GM12878 (cell line): ENCODE results near the gene KAZN. TPM values are rescaled to one million over a fixed set of nuclear protein-coding genes. Genes with fewer than 3 reads are reported as not detected.

ENCODE experiments used
- ATAC-seq: fragments of 200-7000 bp; cut with Tn5 transposase; 3 replicates; pipeline ENCODE4 v1.9.1; 2020; ENCODE audit warnings: mild to moderate bottlenecking, moderate library complexity
- BruUV-seq: library from RNA; stranded (reverse); fragments of 400-500 nt; replicated peaks from 2 replicates; lab custom pipeline; 2021; lab: Mats Ljungman, UMichigan
- CTCF ChIA-PET: fragments of 300-600 bp; sonication (Branson Sonifier 250); formaldehyde crosslinking; extraction: SDS; loops from one replicate; lab custom pipeline; 2021; ENCODE audit warnings: inconsistent platforms; lab: Yijun Ruan, JAX
- POLR2A ChIA-PET: fragments of 350-600 bp; formaldehyde crosslinking; extraction: SDS; loops from one replicate; lab custom pipeline; 2021; ENCODE audit warnings: inconsistent platforms; lab: Charles Lee
- RAD21 ChIA-PET: fragments of 300-600 bp; sonication (Branson Sonifier 250); formaldehyde crosslinking; loops from one replicate; lab custom pipeline; 2023; ENCODE audit warnings: antibody characterized with exemption; ENCODE audit not compliant: unreplicated experiment; lab: Charles Lee
- SMC1A ChIA-PET: fragments of 300-600 bp; sonication (Branson Sonifier 250); formaldehyde crosslinking; loops from one replicate; lab custom pipeline; 2023; ENCODE audit not compliant: unreplicated experiment, uncharacterized antibody; lab: Charles Lee
- DNase-seq: peaks from one replicate; pipeline ENCODE4 v3.0.0-alpha.2; 2011; ENCODE audit warnings: low read depth, low spot score
- FAIRE-seq: peaks from 3 replicates; lab custom pipeline; 2011; peaks lifted over from hg19 to GRCh38; lab: Jason Lieb, UNC
- H2AFZ ChIP-seq: 2 replicates; pipeline ENCODE4 v1.6.0; 2011; ENCODE audit warnings: low read depth, low read length, control low read depth; ENCODE audit not compliant: control insufficient read depth
- H3K27ac ChIP-seq: 2 replicates; pipeline ENCODE4 v1.5.1; 2011; ENCODE audit warnings: control low read depth; ENCODE audit not compliant: control insufficient read depth, insufficient read depth
- H3K27me3 ChIP-seq, 2 experiments: replicated peaks in 1 of 2; 2 replicates each; pipeline versions ENCODE4 v1.6.0 to v1.6.1; 2011; ENCODE audit warnings: low read length in 1 of 2; ENCODE audit not compliant: control insufficient read depth in 2 of 2, insufficient read depth in 2 of 2
- H3K36me3 ChIP-seq, 2 experiments: 2 replicates each; pipeline ENCODE4 v1.5.1; 2011; ENCODE audit warnings: low read length in 1 of 2; ENCODE audit not compliant: control insufficient read depth in 2 of 2, insufficient read depth in 2 of 2
- H3K4me1 ChIP-seq: 2 replicates; pipeline ENCODE4 v1.6.1; 2011; ENCODE audit warnings: mild to moderate bottlenecking, low read length, moderate library complexity, mixed read lengths; ENCODE audit not compliant: control insufficient read depth, insufficient read depth
- H3K4me2 ChIP-seq: 2 replicates; pipeline ENCODE4 v1.6.0; 2011; ENCODE audit warnings: control low read depth; ENCODE audit not compliant: control insufficient read depth, insufficient read depth
- H3K4me3 ChIP-seq: fragments of 200-600 bp; sonication (generic); 2 replicates; pipeline ENCODE4 v1.5.1; 2016
- H3K79me2 ChIP-seq: 2 replicates; pipeline ENCODE4 v1.6.0; 2011; ENCODE audit warnings: low read length; ENCODE audit not compliant: control insufficient read depth, insufficient read depth
- H3K9ac ChIP-seq: 2 replicates; pipeline ENCODE4 v1.8.0; 2011; ENCODE audit warnings: low read length, control low read depth, mixed read lengths; ENCODE audit not compliant: control insufficient read depth, insufficient read depth
- H3K9me3 ChIP-seq: replicated peaks from 3 replicates; pipeline ENCODE4 v1.5.1; 2011; ENCODE audit warnings: mild to moderate bottlenecking, low read length; ENCODE audit not compliant: control insufficient read depth, insufficient read depth
- H4K20me1 ChIP-seq: 2 replicates; pipeline ENCODE4 v1.6.0; 2011; ENCODE audit not compliant: control insufficient read depth, insufficient read depth
- ATF3 ChIP-seq: IDR thresholded peaks from 2 replicates; pipeline ENCODE4 v1.6.1; 2011; ENCODE audit warnings: low read depth, mild to moderate bottlenecking, low read length, moderate library complexity, borderline replicate concordance; ENCODE audit errors: extremely low read depth
- BCL11A ChIP-seq: IDR thresholded peaks from 2 replicates; pipeline ENCODE4 v1.6.1; 2011; ENCODE audit warnings: low read depth, low read length
- BRCA1 ChIP-seq: IDR thresholded peaks from 2 replicates; pipeline ENCODE4 v1.6.1; 2011; ENCODE audit warnings: low read depth, low read length, improper control_type of control experiment
- CHD2 ChIP-seq: IDR thresholded peaks from 2 replicates; pipeline ENCODE4 v1.6.1; 2011; ENCODE audit warnings: low read depth, low read length, improper control_type of control experiment, borderline replicate concordance
- CHD4 ChIP-seq: fragments of 200-600 bp; sonication (generic); IDR thresholded peaks from 2 replicates; pipeline ENCODE4 v1.6.1; 2016; ENCODE audit warnings: mild to moderate bottlenecking
- IKZF1 ChIP-seq: fragments of 450-650 bp; conservative IDR thresholded peaks from 2 replicates; pipeline ENCODE4 v1.6.1; 2017; ENCODE audit warnings: antibody characterized with exemption, mild to moderate bottlenecking
- NFYA ChIP-seq: IDR thresholded peaks from 2 replicates; pipeline ENCODE4 v1.6.1; 2011; ENCODE audit warnings: low read depth, mild to moderate bottlenecking, low read length, improper control_type of control experiment, borderline replicate concordance
- SMC3 ChIP-seq: IDR thresholded peaks from 2 replicates; pipeline ENCODE4 v1.6.1; 2011; ENCODE audit warnings: low read length, improper control_type of control experiment, borderline replicate concordance
- SP1 ChIP-seq: IDR thresholded peaks from one replicate; pipeline ENCODE4 v1.6.1; 2011; ENCODE audit warnings: low read depth, low read length
- ZBTB11 ChIP-seq: fragments of 450-650 bp; formaldehyde crosslinking; IDR thresholded peaks from 2 replicates; pipeline ENCODE4 v1.5.0; 2022; ENCODE audit warnings: mild to moderate bottlenecking, missing genetic modification characterization
- ZNF24 ChIP-seq: fragments of 450-650 bp; IDR thresholded peaks from 2 replicates; pipeline ENCODE4 v1.6.1; 2017; ENCODE audit warnings: antibody characterized with exemption, mild to moderate bottlenecking
- WGBS: methylation state at CpG from one replicate; pipeline ENCODE4 v1.1.6; 2016; ENCODE audit warnings: low lambda C conversion rate; ENCODE audit not compliant: insufficient replicate concordance, insufficient coverage; ENCODE audit errors: missing lambda C conversion rate; 5-methylcytosine and 5-hydroxymethylcytosine counted together
- in situ Hi-C: fragments of 300-500 bp; cut with MboI; formaldehyde crosslinking; loops from 9 replicates; pipeline ENCODE4 v1.14.3; 2018; ENCODE audit warnings: mixed read lengths
- intact Hi-C: fragments of 100-400 bp; cut with micrococcal nuclease; formaldehyde crosslinking; loops from one replicate; pipeline ENCODE4 v1.14.2; 2022; ENCODE audit not compliant: unreplicated experiment
- polyA plus RNA-seq, 11 experiments: library from polyadenylated mRNA; depleted of rRNA in 4 of 11; unstranded in 6 of 11; stranded (reverse) in 5 of 11; fragments of >200 nt; fragmentation: Nextera tagmentation in 4 of 11; fragmentation: Illumina TruSeq in 1 of 11; extraction: Ambion mirVana in 4 of 11; extraction: Trizol in 1 of 11; gene quantifications; 1 replicate in 1 of 11; 2 replicates in 10 of 11; pipeline versions ENCODE4 v1.2.1 to v1.2.3, GENCODE V29; 2011 to 2016; ENCODE audit warnings: inconsistent platforms in 2 of 11, missing spikeins in 2 of 11, low read depth in 1 of 11
- total RNA-seq, 4 experiments: library from RNA; depleted of rRNA in 3 of 4; stranded (reverse); fragments of >200 nt in 3 of 4; fragmentation: Illumina TruSeq in 1 of 4; extraction: Trizol in 1 of 4; gene quantifications; 2 replicates each; pipeline versions ENCODE4 v1.2.1 to v1.2.3, GENCODE V29; 2013 to 2021

KAZN gene
- total and polyA plus RNA-seq, 10 of the 15 experiments (the other 5 are each of a cell fraction or from before 2014, with no cell fraction given) = 0.72 to 4.0 (median 1.2) TPM

GRCh38 chr1:14972107-14972506, 373.6 kb downstream of the KAZN start:
- DNase-seq (no peak), ATAC-seq (no peak), FAIRE-seq (no peak)
- no peak overlapping the region for H3K4me3 ChIP-seq
- no peaks in the 10 kb centered on the region for H3K36me3 ChIP-seq
- H3K9ac ChIP-seq = no peak overlapping the region
- in situ Hi-C loops = no loop called here
- BruUV-seq = no TSS peak
- 33% methylated on average over 7 of the region's 7 CpGs for WGBS
- intact Hi-C loops = no loop called here
- no peaks in the 10 kb centered on the region for H3K27me3 ChIP-seq
- H2AFZ ChIP-seq = no peak overlapping the region
- ChIA-PET RAD21 (no interaction called here), CTCF (no interaction called here), SMC1A (no interaction called here), POLR2A (interaction anchor here (0.7 kb wide), 1 partner anchor 17 kb away, joined by 7 read pairs; no protein-coding TSS in a partner anchor)
- H3K27ac ChIP-seq = no peak overlapping the region
- no peaks in the 10 kb centered on the region for H3K4me1 ChIP-seq
- H3K79me2 ChIP-seq = no peaks in the 10 kb centered on the region
- no peak overlapping the region for H3K4me2 ChIP-seq
- H4K20me1 ChIP-seq = no peaks in the 10 kb centered on the region
- TF ChIP-seq IKZF1 = no peak
- no peak for TF ChIP-seq CHD2
- no peak for TF ChIP-seq NFYA
- no peak for TF ChIP-seq SMC3
- TF ChIP-seq ZBTB11 = no peak
- no peak for TF ChIP-seq CHD4
- TF ChIP-seq ZNF24 = no peak
- no peak for TF ChIP-seq BRCA1
- no peak for TF ChIP-seq BCL11A
- TF ChIP-seq SP1 = no peak
- TF ChIP-seq ATF3 = no peak
- no peaks in the 10 kb centered on the region; the same call in 2 of the 3 replicates for H3K9me3 ChIP-seq
